ENCODE measurements around the gene PPT2. TPM values are rescaled to one million over a fixed set of nuclear protein-coding genes. Genes with fewer than 3 reads are reported as not detected.

PPT2 gene
- total and polyA plus RNA-seq, 8 donors = 8.9 to 32.5 (median 27.6) TPM

DNA sequence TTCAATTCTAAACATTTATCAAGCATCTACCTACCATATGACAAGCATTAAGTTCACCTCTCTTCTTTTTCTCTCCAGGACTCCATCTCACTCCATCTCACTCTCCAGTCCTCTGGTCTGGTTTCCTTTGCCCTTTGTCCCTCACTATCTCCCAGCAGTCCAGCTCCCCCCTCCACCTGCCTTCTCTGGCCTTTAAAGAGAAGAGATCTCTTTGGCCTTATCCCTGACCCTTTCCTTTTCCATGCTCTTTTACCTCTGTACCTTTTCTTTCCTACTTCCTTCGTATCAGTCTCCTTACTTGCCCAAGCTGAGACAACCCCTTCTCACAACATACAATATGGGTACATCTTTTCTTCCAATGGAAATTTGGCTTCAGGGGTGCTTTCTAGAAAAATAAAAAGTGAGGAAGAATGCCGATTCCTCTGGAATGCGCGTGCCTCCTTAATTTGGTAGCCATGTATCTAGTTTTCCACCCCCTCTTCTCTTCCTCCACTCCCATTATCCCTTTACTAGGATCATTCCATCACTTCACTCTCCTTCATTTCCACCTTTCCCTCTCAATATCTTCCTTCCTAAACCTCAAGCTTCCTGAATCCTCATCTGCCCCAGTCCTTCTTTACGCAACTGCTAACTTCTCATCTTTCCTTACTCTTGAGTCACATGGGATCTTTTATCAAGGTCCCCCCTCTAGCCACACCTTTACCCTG lies 22.7 kb downstream of the PPT2 start:
- H3K36me3 ChIP-seq = peaks cover 0 to 18% of the 10 kb centered on the region in 2 donors
- intact Hi-C loops (cut with DNase I) = no loop called here
- H3K4me3 ChIP-seq = peak overlapping the region; percentile 74 to 79
- TF ChIP-seq, protein P1, sequence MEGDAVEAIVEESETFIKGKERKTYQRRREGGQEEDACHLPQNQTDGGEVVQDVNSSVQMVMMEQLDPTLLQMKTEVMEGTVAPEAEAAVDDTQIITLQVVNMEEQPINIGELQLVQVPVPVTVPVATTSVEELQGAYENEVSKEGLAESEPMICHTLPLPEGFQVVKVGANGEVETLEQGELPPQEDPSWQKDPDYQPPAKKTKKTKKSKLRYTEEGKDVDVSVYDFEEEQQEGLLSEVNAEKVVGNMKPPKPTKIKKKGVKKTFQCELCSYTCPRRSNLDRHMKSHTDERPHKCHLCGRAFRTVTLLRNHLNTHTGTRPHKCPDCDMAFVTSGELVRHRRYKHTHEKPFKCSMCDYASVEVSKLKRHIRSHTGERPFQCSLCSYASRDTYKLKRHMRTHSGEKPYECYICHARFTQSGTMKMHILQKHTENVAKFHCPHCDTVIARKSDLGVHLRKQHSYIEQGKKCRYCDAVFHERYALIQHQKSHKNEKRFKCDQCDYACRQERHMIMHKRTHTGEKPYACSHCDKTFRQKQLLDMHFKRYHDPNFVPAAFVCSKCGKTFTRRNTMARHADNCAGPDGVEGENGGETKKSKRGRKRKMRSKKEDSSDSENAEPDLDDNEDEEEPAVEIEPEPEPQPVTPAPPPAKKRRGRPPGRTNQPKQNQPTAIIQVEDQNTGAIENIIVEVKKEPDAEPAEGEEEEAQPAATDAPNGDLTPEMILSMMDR (IDR thresholded peaks at IDR 0.05) = no peak
- no peaks in the 10 kb centered on the region for H3K9me3 ChIP-seq
- no peak for DNase-seq
- peak overlapping the region; percentile 97 to 98 for H3K27ac ChIP-seq
- no peaks in the 10 kb centered on the region for H3K27me3 ChIP-seq
- H3K4me1 ChIP-seq = peaks cover 27 to 69% of the 10 kb centered on the region in 2 donors
- peak; percentile 1 for ATAC-seq

DNA sequence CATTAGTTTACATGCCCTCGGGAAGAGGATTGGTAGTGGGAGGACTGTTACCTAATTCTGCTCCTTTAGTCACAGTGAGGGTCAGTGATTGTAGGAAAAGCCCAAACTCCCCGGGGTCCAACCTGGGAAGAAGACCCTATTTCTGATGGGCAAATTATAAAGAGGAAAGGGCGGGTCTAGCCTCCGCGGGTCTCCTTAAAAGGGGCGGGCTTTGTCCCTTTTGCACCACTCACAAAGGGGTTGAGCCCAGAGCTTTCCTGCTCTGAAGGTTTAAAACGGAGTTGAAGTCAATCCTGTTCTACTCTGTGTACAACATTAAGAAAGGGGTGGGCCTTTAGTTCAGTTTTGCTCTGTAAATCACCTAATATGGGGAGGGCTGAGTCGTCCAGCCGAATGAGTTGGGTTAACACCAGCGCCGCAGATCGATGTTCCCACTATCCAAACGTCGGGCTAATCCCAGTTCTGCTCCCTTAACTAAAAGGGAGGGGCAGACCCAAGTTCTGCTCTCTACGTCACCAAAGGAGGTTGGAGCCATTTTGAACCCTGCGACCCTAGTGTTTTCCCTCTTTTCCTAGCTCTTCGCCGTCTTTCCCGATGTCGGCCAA lies 23.3 kb downstream of the PPT2 start:
- peaks cover 32 to 76% of the 10 kb centered on the region in 2 donors for H3K4me1 ChIP-seq
- H3K36me3 ChIP-seq = peaks cover 0 to 23% of the 10 kb centered on the region in 2 donors
- DNase-seq (no peak), ATAC-seq (peak; percentile 12)
- H3K27ac ChIP-seq = peak overlapping the region; percentile 97 to 98
- TF ChIP-seq, protein P1 (IDR thresholded peaks at IDR 0.05) = no peak
- H3K4me3 ChIP-seq = peak overlapping the region; percentile 59 to 79
- H3K9me3 ChIP-seq = no peaks in the 10 kb centered on the region
- intact Hi-C loops (cut with DNase I) = no loop called here
- H3K27me3 ChIP-seq = no peaks in the 10 kb centered on the region

DNA sequence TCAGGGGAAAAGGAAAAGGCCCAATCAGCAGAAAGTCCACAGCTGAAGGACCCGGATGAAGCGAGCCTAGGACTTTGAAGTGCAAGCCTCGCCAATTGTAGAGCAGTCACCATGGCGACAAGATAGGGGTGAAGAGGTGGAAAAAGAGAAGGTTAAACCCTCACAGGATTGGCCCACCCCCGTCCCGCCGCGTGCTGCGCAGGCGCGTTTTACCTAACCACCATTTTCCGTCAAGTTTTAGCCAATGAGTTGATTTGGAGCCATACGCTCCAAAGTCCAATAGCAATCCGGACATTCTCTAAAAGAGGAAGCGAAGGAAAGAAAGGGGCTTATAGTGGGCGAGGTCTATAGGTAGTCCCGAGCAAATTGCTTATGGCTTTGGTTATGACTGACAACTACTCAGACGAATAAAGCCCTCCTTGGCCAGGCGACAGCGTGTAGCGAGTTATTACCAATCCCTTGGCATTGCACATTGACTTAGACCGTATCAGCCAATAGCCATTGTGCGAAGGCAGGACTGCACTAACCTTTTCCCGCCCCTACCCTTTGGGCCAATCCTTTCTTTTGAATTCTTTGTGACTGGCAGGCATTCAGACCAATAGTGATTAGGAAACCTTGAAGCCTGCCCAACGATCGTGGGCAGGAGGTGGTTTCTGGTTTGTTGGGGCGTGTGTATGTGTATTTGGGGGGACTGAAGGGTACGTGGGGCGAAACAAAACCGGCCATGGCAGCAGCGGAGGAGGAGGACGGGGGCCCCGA lies 24.0 kb downstream of the PPT2 start, which contains the start of gene RNF5:
Gene RNF5, plus strand, starts transcription at position 618 of the 759 bp plus-strand sequence. Its CDS starts 107 bp downstream, at position 725.
- peak within 1 kb of the TSS; percentile 97 to 98 for H3K27ac ChIP-seq
- H3K4me3 ChIP-seq = peak within 1 kb of the TSS; percentile 59 to 79
- H3K4me1 ChIP-seq = peaks cover 32 to 80% of the 10 kb centered on the region in 2 donors
- peaks cover 0 to 30% of the 10 kb centered on the region in 2 donors for H3K36me3 ChIP-seq
- no peaks in the 10 kb centered on the region for H3K27me3 ChIP-seq
- no peaks in the 10 kb centered on the region for H3K9me3 ChIP-seq
- ATAC-seq = peak; percentile 79
- intact Hi-C loops (cut with DNase I) = no loop called here
- TF ChIP-seq, protein P1 (IDR thresholded peaks at IDR 0.05) = no peak
- peak; percentile 88 to 99 (median 98) for DNase-seq

DNA sequence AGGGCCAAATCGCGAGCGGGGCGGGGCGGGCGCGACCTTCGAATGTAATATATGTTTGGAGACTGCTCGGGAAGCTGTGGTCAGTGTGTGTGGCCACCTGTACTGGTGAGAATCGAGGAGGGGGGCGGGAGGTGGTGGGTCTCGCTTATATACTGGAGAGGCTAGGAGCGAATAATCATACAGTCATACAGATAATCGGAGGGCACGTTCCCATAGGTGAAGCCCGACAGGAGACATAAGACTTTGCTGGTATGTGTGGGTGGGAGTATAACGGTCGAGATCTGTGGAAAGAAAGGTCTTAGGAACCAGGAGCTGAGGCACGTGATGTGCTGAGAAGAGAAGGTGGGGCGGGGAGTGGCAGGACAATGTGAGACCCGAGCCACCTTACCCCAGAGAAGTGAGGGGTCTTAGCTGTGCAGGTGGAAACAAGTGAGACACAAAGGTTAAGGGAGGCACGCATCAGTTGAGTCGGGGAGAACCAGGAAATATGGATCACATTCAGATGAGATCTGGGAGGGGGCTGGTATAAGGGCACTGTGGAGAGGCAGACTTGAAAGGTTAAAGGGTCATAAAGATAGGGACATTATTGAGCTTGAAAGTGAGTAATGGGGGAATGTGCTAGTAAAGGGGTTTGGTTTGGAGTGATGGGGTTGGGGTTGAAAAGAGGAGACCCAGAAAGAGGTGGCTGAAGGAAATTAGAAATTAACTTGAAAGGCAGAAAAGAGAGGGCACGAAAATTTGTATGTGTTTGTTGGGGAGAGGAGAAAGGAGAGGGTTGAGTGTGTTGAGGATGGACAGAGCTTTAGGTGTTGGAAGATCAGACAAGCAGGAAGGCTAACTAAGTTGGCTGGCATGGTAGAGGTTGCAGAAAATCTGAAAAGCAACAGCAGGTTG lies 24.9 kb downstream of the PPT2 start:
- intact Hi-C loops (cut with DNase I) = no loop called here
- Histone ChIP-seq H3K36me3 (peaks cover 0 to 34% of the 10 kb centered on the region in 2 donors), H3K27ac (peak overlapping the region; percentile 97 to 98), H3K9me3 (no peaks in the 10 kb centered on the region), H3K4me1 (peaks cover 34 to 79% of the 10 kb centered on the region in 2 donors), H3K4me3 (peak overlapping the region; percentile 59 to 79), H3K27me3 (no peaks in the 10 kb centered on the region)
- TF ChIP-seq, protein P1 (IDR thresholded peaks at IDR 0.05) = no peak
- ATAC-seq (no peak), DNase-seq (no peak)

Measured in left lung (tissue), 10 donors.